Astrocyte (in vitro differentiated cells and primary cell): ENCODE measurements around the gene U2AF1L4. TPM values are rescaled to one million over a fixed set of nuclear protein-coding genes. Genes with fewer than 3 reads are reported as not detected.

Experiments used
- DNase-seq: peaks from one replicate; pipeline ENCODE4 v3.0.0-alpha.2; 2010; ENCODE audit warnings: low read depth
- FAIRE-seq: peaks from 2 replicates; lab custom pipeline; 2011; peaks lifted over from hg19 to GRCh38; lab: Jason Lieb, UNC
- H2AFZ ChIP-seq: 2 replicates; pipeline ENCODE4 v1.6.0; 2012; ENCODE audit warnings: low read depth, low read length, inconsistent platforms
- H3K27ac ChIP-seq: 2 replicates; pipeline ENCODE4 v1.5.1; 2011; ENCODE audit warnings: low read depth, low read length, inconsistent platforms
- H3K27me3 ChIP-seq: 2 replicates; pipeline ENCODE4 v1.6.0; 2011; ENCODE audit warnings: low read length, inconsistent platforms; ENCODE audit not compliant: insufficient read depth
- H3K36me3 ChIP-seq: 2 replicates; pipeline ENCODE4 v1.5.1; 2011; ENCODE audit warnings: low read length, inconsistent platforms; ENCODE audit not compliant: insufficient read depth
- H3K4me1 ChIP-seq: 2 replicates; pipeline ENCODE4 v1.5.1; 2011; ENCODE audit warnings: low read length, inconsistent platforms; ENCODE audit not compliant: insufficient read depth
- H3K4me2 ChIP-seq: 2 replicates; pipeline ENCODE4 v1.6.0; 2012; ENCODE audit warnings: low read length, inconsistent platforms
- H3K4me3 ChIP-seq: 2 replicates; pipeline ENCODE4 v1.5.1; 2011; ENCODE audit warnings: low read depth, mild to moderate bottlenecking, low read length, inconsistent platforms; ENCODE audit not compliant: insufficient read depth
- H3K79me2 ChIP-seq: 2 replicates; pipeline ENCODE4 v1.6.0; 2012; ENCODE audit warnings: mild to moderate bottlenecking, low read length, inconsistent platforms; ENCODE audit not compliant: insufficient read depth
- H3K9ac ChIP-seq: 2 replicates; pipeline ENCODE4 v1.6.0; 2012; ENCODE audit warnings: mild to moderate bottlenecking, low read length, inconsistent platforms
- H3K9me3 ChIP-seq: 2 replicates; pipeline ENCODE4 v1.5.1; 2012; ENCODE audit warnings: low read depth, mild to moderate bottlenecking, low read length, inconsistent platforms; ENCODE audit not compliant: insufficient read depth
- H4K20me1 ChIP-seq: 2 replicates; pipeline ENCODE4 v1.6.0; 2012; ENCODE audit warnings: low read length, inconsistent platforms; ENCODE audit not compliant: insufficient read depth
- H3K27ac Mint-ChIP-seq: one replicate; pipeline ENCODE4 v1.8.0; 2021; ENCODE audit warnings: mild to moderate bottlenecking, mixed read lengths; ENCODE audit not compliant: unreplicated experiment
- H3K27me3 Mint-ChIP-seq: one replicate; pipeline ENCODE4 v1.8.0; 2021; ENCODE audit warnings: low read depth, mixed read lengths; ENCODE audit not compliant: unreplicated experiment
- H3K36me3 Mint-ChIP-seq: one replicate; pipeline ENCODE4 v1.8.0; 2021; ENCODE audit warnings: low read depth, mixed read lengths; ENCODE audit not compliant: unreplicated experiment
- H3K4me1 Mint-ChIP-seq: one replicate; pipeline ENCODE4 v1.8.0; 2021; ENCODE audit warnings: low read depth, mixed read lengths; ENCODE audit not compliant: unreplicated experiment
- H3K4me3 Mint-ChIP-seq: one replicate; pipeline ENCODE4 v1.8.0; 2021; ENCODE audit warnings: mild to moderate bottlenecking, moderate library complexity, mixed read lengths; ENCODE audit not compliant: unreplicated experiment
- H3K9me3 Mint-ChIP-seq: one replicate; pipeline ENCODE4 v1.8.0; 2021; ENCODE audit warnings: mild to moderate bottlenecking, mixed read lengths; ENCODE audit not compliant: unreplicated experiment
- EZH2 ChIP-seq: IDR thresholded peaks from 2 replicates; pipeline ENCODE4 v1.6.1; 2012; ENCODE audit warnings: mild to moderate bottlenecking, low read length, inconsistent platforms; ENCODE audit not compliant: insufficient read depth
- total RNA-seq: library from RNA; stranded (reverse); gene quantifications from 2 replicates; pipeline ENCODE4 v1.2.1, GENCODE V29; 2021
- TF ChIP-seq, protein P1 (sequence below): IDR thresholded peaks from 2 replicates; pipeline ENCODE4 v1.5.1; 2011; ENCODE audit warnings: low read depth, mild to moderate bottlenecking, inconsistent platforms, low read length, moderate library complexity; ENCODE audit not compliant: insufficient read depth

Gene U2AF1L4
- total RNA-seq, 1 donor from 2014 or later: 15.7 TPM

DNA sequence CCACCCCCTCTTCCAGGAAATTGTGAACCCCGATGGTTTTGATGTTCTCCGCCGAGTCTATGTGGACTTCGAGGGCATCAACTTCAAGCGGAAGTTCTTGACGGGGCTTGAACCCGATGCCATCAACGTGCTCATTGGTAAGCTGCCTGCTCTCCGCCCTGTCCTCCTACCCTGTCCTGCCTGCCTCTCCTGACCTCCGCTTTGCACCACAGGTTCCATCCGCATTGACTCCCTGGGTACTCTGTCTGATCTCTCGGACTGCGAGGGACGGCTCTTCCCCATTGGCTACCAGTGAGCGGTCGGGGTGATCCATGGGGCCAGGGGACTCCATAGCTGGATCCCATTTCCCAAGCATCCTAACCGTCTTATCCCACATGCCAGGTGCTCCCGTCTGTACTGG is 14.9 kb downstream of the U2AF1L4 start:
- H3K4me1 Mint-ChIP-seq: no peaks in the 10 kb centered on the region
- H3K4me3 Mint-ChIP-seq: no peak overlapping the region
- no peak overlapping the region for H3K4me2 ChIP-seq
- FAIRE-seq (no peak), DNase-seq (no peak)
- no peaks in the 10 kb centered on the region for H3K79me2 ChIP-seq
- TF ChIP-seq, protein P1, sequence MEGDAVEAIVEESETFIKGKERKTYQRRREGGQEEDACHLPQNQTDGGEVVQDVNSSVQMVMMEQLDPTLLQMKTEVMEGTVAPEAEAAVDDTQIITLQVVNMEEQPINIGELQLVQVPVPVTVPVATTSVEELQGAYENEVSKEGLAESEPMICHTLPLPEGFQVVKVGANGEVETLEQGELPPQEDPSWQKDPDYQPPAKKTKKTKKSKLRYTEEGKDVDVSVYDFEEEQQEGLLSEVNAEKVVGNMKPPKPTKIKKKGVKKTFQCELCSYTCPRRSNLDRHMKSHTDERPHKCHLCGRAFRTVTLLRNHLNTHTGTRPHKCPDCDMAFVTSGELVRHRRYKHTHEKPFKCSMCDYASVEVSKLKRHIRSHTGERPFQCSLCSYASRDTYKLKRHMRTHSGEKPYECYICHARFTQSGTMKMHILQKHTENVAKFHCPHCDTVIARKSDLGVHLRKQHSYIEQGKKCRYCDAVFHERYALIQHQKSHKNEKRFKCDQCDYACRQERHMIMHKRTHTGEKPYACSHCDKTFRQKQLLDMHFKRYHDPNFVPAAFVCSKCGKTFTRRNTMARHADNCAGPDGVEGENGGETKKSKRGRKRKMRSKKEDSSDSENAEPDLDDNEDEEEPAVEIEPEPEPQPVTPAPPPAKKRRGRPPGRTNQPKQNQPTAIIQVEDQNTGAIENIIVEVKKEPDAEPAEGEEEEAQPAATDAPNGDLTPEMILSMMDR: no peak
- TF ChIP-seq EZH2: no peak
- no peak overlapping the region for H3K27ac Mint-ChIP-seq
- no peak overlapping the region for H3K4me3 ChIP-seq
- H4K20me1 ChIP-seq: peaks cover 52% of the 10 kb centered on the region
- H3K27ac ChIP-seq: no peak overlapping the region
- peaks cover 21% of the 10 kb centered on the region for H3K36me3 Mint-ChIP-seq
- no peaks in the 10 kb centered on the region for H3K9me3 Mint-ChIP-seq
- H3K27me3 ChIP-seq: no peaks in the 10 kb centered on the region
- peaks cover 33% of the 10 kb centered on the region for H3K36me3 ChIP-seq
- H3K9ac ChIP-seq: no peak overlapping the region
- no peak overlapping the region for H2AFZ ChIP-seq
- no peaks in the 10 kb centered on the region for H3K27me3 Mint-ChIP-seq
- H3K9me3 ChIP-seq: no peaks in the 10 kb centered on the region
- H3K4me1 ChIP-seq: no peaks in the 10 kb centered on the region

GRCh38 chr19:35729763-35730162 is 15.5 kb downstream of the U2AF1L4 start:
- no peak for DNase-seq
- Histone ChIP-seq H3K4me1 (no peaks in the 10 kb centered on the region), H3K36me3 (peaks cover 39% of the 10 kb centered on the region), H3K27ac (no peak overlapping the region), H3K9ac (no peak overlapping the region), H3K4me2 (no peak overlapping the region), H3K9me3 (no peaks in the 10 kb centered on the region), H3K4me3 (no peak overlapping the region), H4K20me1 (peaks cover 46% of the 10 kb centered on the region), H2AFZ (no peak overlapping the region), H3K27me3 (no peaks in the 10 kb centered on the region), H3K79me2 (no peaks in the 10 kb centered on the region)
- Mint-ChIP-seq H3K4me1 (no peaks in the 10 kb centered on the region), H3K9me3 (no peaks in the 10 kb centered on the region), H3K36me3 (peaks cover 21% of the 10 kb centered on the region), H3K4me3 (no peak overlapping the region), H3K27ac (no peak overlapping the region), H3K27me3 (no peaks in the 10 kb centered on the region)
- no peak for FAIRE-seq
- no peak for TF ChIP-seq EZH2
- TF ChIP-seq, protein P1: no peak

DNA sequence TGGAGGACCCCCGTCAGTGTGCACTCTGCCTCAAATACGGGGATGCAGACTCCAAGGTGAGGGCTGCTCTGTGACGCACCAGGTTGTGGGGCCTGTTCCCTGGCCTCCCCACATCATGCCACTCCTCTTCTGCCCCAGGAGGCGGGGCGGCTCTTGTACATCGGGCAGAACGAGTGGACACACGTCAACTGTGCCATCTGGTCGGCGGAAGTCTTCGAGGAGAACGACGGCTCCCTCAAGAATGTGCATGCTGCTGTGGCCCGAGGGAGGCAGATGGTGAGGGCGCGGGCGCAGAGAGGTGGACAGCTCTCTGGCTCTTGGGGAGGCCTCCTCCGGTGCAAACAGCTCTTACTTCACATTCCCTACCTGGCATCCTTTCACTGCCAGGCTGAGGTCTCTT is 16.2 kb downstream of the U2AF1L4 start:
- Histone ChIP-seq H3K9me3 (no peaks in the 10 kb centered on the region), H3K4me2 (no peak overlapping the region), H3K4me1 (no peaks in the 10 kb centered on the region), H3K4me3 (no peak overlapping the region), H3K36me3 (peaks cover 40% of the 10 kb centered on the region), H3K27ac (no peak overlapping the region), H3K9ac (no peak overlapping the region), H3K27me3 (no peaks in the 10 kb centered on the region), H3K79me2 (no peaks in the 10 kb centered on the region), H4K20me1 (peaks cover 45% of the 10 kb centered on the region), H2AFZ (no peak overlapping the region)
- H3K4me1 Mint-ChIP-seq: no peaks in the 10 kb centered on the region
- no peaks in the 10 kb centered on the region for H3K9me3 Mint-ChIP-seq
- TF ChIP-seq, protein P1: no peak
- no peak for TF ChIP-seq EZH2
- no peak for FAIRE-seq
- no peaks in the 10 kb centered on the region for H3K27me3 Mint-ChIP-seq
- H3K36me3 Mint-ChIP-seq: peaks cover 19% of the 10 kb centered on the region
- peak overlapping the region; percentile 41 for H3K27ac Mint-ChIP-seq
- DNase-seq: no peak
- H3K4me3 Mint-ChIP-seq: peak overlapping the region; percentile 54
